GM12878 (cell line): Measurements from ENCODE around the gene PARP8.

Experiments used
- EZH2 ChIP-seq: IDR thresholded peaks from 2 replicates; pipeline ENCODE4 v1.6.1; 2012; ENCODE audit warnings: low read depth, mild to moderate bottlenecking, control low read depth, inconsistent platforms, low read length, borderline replicate concordance; ENCODE audit not compliant: control insufficient read depth
- MAX ChIP-seq: IDR thresholded peaks from 2 replicates; pipeline ENCODE4 v1.6.1; 2012; ENCODE audit warnings: low read depth, low read length, improper control_type of control experiment

DNA sequence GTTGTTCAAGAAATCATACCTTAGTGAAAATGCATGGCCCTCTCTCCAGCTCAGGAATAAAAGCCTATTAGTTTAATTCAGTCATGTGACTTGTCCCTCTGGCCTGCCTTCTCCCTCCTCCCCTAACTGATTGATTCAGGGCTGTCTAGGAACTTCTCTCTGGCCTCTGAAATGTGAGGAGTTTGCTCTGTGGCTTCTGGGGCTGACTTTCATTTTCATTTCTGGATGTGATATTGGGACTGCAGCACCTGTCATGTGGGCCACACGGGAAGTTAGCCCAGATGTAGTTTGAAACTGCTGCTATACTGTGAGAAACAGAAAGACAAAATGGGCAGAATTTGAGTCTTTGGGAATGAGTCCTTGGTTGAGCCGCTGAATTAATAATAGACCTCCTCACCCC, 44.8 kb downstream of the PARP8 start:
- TF ChIP-seq MAX (no peak; the same call in 1 of the 2 replicates), EZH2 (no peak)
